HG03460 (cell line): ENCODE results near the gene SVIL.
"Not testable (repeated sequence)": the region's sequence is repeated elsewhere in the genome, so short reads cannot be mapped to it uniquely, and the experiment has no call there.

Experiments
- ATAC-seq: cut with Tn5 transposase; IDR thresholded peaks from one replicate; pipeline ENCODE4 v1.9.1; 2021; ENCODE audit not compliant: unreplicated experiment

Gene SVIL

GRCh38 chr10:29583674-29584073, 51.1 kb downstream of the SVIL start:
- no peak for ATAC-seq

DNA sequence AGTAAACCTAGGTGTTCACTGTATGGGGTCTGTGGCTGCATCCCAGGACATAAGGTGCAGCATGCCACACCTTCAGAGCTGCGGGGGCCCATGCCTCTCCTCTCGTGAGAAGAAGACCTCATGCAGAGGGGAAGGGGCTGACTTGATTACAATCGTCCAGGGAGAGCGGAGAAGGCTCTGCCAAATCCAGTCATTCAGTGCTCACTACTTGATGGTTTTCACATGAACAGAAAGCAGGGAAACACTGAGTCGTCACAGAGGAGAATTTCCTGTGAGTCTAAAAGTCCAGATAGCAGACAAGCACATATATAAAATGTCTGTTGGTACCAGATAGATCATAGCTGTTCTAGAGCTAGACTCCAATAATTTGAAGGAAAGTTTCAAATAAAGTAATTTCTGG, 52.0 kb downstream of the SVIL start:
- not testable (repeated sequence) for ATAC-seq

DNA sequence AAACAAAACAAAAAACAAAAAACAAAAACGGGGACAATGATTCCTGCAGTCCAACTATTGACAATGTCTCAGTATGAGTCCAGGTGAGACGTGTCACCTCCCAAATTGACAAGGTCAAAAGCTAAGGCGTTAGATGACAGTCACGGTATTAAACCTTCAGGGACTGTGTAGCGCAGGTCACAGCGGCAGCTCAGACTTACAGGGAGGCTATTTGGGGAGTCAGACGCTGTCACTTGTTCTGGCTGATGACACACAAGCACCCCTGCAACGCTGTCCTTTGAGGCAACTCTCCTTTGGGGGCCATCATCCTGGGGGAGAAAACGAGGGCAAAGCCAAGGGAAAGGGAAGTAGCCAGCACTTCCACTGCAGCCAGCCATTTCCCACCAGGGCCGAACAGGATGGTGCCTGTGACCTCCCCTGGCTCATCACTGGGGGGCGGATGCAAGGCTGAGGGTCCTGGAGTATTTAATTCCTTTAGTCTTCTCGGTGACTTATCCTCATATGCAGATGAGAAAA, 55.3 kb downstream of the SVIL start:
- no peak for ATAC-seq

DNA sequence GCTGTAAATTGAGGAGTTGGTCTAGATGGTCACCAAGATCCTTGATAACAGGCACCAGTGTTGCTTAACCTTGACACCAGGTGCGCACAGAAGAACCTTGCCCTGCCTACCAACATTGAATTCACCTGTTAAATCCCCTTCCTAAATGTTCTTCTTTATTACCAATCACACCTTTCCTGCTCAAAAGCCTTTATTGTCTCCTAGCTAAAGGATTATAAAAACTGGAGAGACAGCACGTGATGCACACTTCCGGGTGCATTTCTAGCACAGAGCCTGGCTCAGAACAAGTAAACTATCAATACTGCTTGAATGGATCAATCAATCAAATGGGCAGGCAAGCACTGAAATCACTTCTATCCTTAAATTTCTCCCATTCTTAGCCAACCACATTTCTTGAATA, 56.3 kb downstream of the SVIL start:
- no peak for ATAC-seq

DNA sequence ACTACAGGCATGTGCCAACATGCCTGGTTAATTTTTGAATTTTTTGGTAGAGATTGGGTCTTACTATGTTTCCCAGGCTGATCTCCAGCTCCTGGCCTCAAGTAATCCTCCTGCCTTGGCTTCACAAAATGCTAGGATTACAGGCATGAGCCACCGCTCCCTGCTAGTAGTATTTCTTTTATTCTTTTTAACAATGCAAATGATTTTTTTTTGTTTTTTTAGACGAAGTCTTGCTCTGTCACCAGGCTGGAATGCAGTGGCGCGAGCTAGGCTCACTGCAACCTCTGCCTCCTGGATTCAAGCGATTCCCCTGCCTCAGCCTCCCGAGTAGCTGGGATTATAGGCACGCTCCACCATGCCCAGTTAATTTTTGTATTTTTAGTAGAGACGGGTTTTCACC, 58.1 kb downstream of the SVIL start:
- ATAC-seq, result no peak

GRCh38 chr10:29575098-29575455, 59.7 kb downstream of the SVIL start:
- no peak for ATAC-seq

DNA sequence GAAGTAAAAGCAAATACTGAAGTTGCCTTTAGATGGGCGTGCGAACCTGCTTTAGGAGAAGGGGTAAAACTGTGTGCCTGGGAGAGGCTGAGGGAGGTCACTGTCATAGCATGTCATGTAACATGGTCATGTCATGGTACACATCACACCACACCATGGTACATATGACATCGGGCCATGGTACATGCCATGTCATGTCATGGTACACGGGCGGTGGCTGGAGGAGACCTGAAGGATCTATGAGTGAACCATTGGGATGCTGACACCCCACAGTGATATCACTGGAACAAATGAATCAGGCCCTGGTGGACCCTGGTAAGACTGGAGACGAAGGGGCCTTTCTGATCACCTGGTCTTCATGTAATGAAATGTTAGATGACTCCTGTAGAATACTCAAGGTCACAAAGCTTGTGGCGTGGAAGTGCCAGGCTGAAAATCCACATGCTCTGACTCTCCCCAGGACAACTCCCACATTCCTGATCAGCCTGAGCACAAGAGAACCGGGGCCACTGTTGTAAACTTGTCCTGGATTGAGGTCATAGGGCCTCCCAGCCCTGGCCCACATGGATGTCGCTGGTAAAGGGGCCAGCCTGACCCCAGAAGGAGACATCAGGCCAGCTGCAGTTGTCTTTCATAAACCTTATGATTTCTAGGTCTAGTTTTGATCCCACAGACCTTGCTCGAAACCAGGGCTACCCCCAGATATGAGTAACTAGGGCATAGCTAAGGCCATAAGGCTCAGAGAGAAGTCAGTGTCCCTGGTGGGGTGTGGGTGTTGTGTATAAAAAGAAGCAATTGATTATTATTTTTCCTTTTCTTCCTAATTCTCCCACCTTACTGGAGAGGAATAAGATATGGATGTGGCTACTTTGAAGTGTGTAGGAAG, 60.3 kb downstream of the SVIL start:
- ATAC-seq, result not testable (repeated sequence)

DNA sequence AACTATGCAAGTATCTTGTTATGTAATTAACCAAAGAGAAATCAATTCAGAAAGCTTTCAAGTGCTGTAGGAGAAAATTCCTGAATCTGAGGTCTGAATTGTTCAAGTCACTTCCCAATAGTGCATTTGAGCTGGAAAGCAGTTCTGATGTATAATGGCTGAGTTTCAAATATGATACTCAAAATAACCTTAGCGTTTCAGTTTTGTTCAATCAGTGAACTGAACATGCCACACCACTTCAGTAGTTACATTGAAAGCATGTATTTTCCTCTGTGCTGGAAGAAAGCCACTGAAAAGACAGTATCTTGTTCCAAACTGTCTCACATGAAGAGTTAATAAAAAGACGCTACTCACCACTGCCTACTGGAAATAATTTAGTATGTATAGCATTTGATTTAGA, 64.5 kb downstream of the SVIL start:
- ATAC-seq, result not testable (repeated sequence)

GRCh38 chr10:29569795-29570194, 65.0 kb downstream of the SVIL start:
- no peak for ATAC-seq

DNA sequence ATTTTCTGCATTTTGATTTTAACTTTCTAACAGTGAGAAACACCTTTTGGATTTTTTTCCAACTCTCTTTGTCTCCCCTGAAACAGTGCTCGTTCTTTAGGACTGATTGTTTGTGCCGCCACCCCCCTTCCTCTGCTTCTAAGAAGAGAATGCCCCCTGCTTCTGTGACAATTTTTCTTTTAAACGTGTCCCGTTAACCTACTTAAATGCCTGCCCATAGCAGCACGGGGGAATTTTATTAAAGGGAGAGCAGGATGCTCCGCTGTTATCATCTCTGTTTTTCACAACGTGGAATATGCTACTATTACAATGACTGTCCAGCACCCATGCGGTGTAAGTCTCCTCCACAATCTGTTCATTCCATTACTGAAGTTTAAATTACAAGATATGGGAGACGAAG, 67.8 kb downstream of the SVIL start:
- ATAC-seq, result no peak

- ATAC-seq, result not testable (repeated sequence)
Observed at GRCh38 chr10:29566209-29566608, 68.6 kb downstream of the SVIL start.

- ATAC-seq, result no peak
Observed at GRCh38 chr10:29563420-29564035, 71.2 kb downstream of the SVIL start.

DNA sequence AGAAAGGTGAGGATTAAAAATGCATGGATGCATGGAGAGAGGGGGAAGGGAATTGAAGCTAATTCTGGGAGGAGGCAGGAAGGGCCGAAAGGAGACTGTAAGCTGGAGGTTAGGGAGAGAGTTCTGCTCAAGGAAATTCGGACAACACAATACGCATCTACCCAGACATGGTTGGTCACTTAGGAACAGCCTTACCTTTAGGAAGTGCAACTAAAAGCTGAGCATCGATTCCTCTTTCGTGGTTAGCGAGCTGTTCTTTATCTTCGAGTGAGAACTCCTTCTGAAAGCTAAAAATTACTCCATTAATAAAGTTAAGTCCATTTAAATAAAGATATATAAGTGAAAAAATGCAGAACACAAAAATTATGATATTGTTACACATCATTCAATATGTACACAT, 71.8 kb downstream of the SVIL start:
- ATAC-seq, result not testable (repeated sequence)

DNA sequence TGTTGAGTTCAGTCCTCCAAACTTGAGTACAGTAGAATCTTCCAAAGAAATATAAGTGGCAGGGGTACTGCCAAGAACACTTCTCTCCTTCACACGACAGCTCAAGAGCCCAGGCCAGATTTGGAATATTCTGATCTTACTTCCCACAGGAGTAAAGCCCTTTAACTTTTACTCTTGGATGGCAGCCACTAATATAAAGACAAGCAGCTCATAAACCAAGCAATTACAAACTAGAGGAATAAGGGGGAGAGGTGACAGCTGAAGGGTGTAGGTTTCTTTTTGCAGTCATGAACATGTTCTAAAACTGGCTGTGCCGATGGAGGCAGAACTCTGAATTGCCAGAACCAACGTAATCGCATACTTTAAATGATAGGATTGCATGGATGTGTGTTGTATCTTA, 74.8 kb downstream of the SVIL start:
- no peak for ATAC-seq

DNA sequence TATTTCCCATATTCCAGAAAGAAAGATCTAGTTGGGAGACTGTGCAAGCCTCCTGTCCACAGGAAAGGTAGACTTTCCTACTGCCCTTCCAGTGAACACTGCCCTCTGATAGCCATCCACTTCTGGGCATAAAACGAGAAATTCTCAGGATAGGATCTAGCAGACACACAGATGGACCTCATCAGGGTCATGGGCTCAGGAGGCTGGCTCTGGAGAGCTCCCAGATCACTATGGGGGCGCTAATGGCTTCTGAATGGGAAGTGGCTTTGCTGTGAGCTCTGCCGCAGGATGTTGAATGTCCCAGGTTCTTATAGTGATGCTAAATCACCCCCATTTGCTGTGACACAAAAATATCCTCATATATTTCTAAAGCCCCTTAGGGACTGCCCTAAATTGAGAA, 77.1 kb downstream of the SVIL start:
- ATAC-seq, result no peak

DNA sequence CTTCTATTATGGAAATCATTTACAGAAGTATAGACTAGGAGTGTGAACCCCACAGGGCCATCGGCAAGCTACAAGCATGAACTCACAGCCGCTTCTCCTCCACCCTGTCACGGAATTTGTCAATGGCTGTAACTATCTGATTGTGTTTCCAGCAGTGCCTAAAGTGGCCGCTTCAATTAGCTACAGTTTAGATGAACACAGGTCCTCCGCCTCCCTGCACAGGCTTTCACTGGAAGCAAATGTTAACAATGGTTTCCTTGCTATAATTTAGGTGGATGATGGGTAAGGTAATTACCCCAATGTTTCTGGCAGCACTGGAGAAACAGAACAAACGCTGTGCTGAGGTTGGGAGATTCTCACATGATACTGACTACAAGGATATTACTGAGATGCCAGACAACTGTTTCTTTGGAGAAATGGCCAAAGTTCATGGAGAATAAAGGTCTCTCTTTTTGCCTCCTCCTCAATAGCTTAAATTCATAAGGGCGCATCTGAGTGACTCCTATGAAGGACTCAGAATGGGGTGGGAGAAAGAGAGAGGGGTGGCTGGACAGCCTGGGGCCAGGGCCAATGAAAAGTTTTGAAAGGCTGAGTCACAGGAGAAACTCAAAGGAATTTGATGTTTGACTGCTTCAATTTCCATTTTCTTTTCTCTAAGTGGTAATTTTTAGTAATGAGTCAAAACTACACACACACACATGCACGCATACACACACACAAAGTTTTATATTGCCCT, 78.9 kb downstream of the SVIL start:
- no peak for ATAC-seq

GRCh38 chr10:29555091-29555745, 79.6 kb downstream of the SVIL start:
- no peak for ATAC-seq

GRCh38 chr10:29554660-29555059, 80.1 kb downstream of the SVIL start:
- no peak for ATAC-seq

DNA sequence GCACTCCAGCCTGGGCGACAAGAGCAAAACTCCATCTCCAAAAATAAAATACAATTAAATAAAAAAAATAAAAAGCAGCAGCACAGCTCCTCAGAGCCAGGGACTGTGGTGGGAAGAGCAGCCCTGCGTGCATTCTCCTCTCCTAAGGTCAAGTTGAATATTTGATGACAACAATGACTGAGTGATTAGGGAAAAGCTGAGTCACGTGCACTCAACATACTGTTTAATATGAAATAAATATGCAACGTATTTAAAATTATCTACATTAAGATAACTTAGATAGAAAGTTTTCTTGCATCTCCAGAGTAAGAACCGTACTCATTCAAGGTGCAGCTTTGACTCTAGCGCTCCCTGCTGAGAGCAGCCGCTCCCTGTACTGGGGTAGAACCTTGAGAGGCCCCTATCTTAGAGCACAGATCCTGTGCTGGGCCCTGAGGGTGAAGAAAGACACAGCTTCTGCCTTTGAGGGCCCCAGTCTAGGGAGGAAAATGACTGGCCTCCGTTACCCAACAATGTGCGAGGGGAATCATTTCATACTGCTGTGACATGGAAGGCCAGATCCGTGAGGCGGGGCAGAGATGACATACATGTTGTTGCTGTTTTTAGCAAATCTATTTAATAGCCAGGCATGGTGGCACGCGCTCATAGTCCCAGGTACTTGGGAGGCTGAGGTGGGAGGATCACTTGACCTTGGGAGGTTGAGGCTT, 81.1 kb downstream of the SVIL start:
- ATAC-seq, result no peak

DNA sequence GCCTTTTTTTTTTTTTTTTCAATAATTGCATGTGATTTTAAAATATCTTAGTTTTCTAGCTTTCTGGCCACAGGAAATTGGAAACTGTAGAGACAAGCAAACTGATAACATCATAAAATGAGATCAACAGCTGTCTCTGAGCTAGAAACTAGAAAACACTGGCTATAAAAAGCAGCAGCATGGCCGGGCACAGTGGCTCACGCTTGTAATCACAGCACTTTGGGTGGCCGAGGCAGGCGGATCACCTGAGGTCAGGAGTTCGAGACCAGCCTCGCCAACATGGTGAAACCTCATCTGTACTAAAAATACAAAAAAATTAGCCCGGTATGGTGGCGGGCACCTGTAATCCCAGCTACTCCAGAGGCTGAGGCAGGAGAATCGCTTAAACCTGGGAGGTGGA, 81.7 kb downstream of the SVIL start:
- ATAC-seq, result not testable (repeated sequence)

- not testable (repeated sequence) for ATAC-seq
Observed at GRCh38 chr10:29549493-29549892, 85.3 kb downstream of the SVIL start.
